ENCODE measurements around the gene NDUFB2. TPM values are rescaled to one million over a fixed set of nuclear protein-coding genes. Genes with fewer than 3 reads are reported as not detected.

The NDUFB2 gene
- 180 and 199 TPM in 2 replicates for total RNA-seq (2021)
- percentile 67 among the genes with signal in this experiment for Bru-seq, nascent RNA
- percentile 65 among the genes with signal in this experiment for BruChase-seq, experiment 1, labeled RNA remaining after a 2-hour chase
- percentile 58 among the genes with signal in this experiment for BruChase-seq, experiment 2, labeled RNA remaining after a 6-hour chase
- long read RNA-seq, transcript NDUFB2-201 (4 exons, 504 nt) = major isoform, 361 of 385 reads
- long read RNA-seq, partial matches to known transcripts = 0 of 385 reads
- long read RNA-seq, other reads (novel, unspliced or antisense) = 18 of 385 reads

GRCh38 chr7:140696680-140697446, at the start of gene NDUFB2:
NDUFB2 (plus strand) TSS chr7:140696708; CDS start chr7:140696745, 37 bp downstream.
- H3F3A ChIP-seq (ENCODE audit: insufficient read depth, low read depth) = peaks cover 4% of the 10 kb centered on the region; the same call in 1 of the 2 replicates
- peaks cover 8% of the 10 kb centered on the region; the same call in 1 of the 2 replicates for H4K20me1 ChIP-seq (ENCODE audit: insufficient read depth)
- H3K27ac ChIP-seq = peak within 1 kb of the TSS; percentile 53
- no peaks in the 10 kb centered on the region for H3K27me3 ChIP-seq (ENCODE audit: insufficient read depth, low read depth)
- peak within 1 kb of the TSS; percentile 90 for H3K4me2 ChIP-seq
- intact Hi-C loops (cut with micrococcal nuclease; ENCODE audit: unreplicated experiment) = loop anchor here (1.0 to 2.0 kb wide), 2 partner anchors 24 to 179 kb away; partner anchors contain the start of gene ADCK2
- CTCF ChIA-PET = interaction anchor here (0.6 to 0.7 kb wide), 3 partner anchors 28 to 179 kb away, joined by 4 to 13 read pairs (median 9); no protein-coding TSS in a partner anchor
- TF ChIP-seq EZH2 (IDR thresholded peaks at IDR 0.05; ENCODE audit: low read depth) (no peak), CTCF (conservative IDR thresholded peaks at IDR 0.05) (no peak)
- 0 out of 2 replicates have a peak, but pooled peaks cover 6% of the 10 kb centered on the region for H3K36me3 ChIP-seq (ENCODE audit: low read depth)
- H3K4me1 ChIP-seq (replicated peaks; ENCODE audit: insufficient read depth) = peaks cover 15% of the 10 kb centered on the region
- POLR2A ChIA-PET (ENCODE audit: unreplicated experiment) = interaction anchor here (0.6 kb wide), 1 partner anchor 947 kb away, joined by 24 read pairs; no protein-coding TSS in a partner anchor
- DNase-seq = peak; percentile 60 to 91
- H3K79me2 ChIP-seq (ENCODE audit: low read depth) = peaks cover 48% of the 10 kb centered on the region
- H3K4me3 ChIP-seq = peak within 1 kb of the TSS; percentile 96
- H2AFZ ChIP-seq = peak within 1 kb of the TSS; percentile 94
- no peaks in the 10 kb centered on the region for H3K9me3 ChIP-seq (ENCODE audit: insufficient read depth, low read depth)
- H3K9me2 ChIP-seq (ENCODE audit: insufficient read depth) = no peaks in the 10 kb centered on the region
- no TSS peak for BruUV-seq (replicated peaks)

- H3K36me3 ChIP-seq (ENCODE audit: low read depth) = no peaks in the 10 kb centered on the region
- no peak for DNase-seq
- BruUV-seq (replicated peaks) = no TSS peak
- H3K79me2 ChIP-seq (ENCODE audit: low read depth) = no peaks in the 10 kb centered on the region
- peaks cover 32% of the 10 kb centered on the region for H3K4me1 ChIP-seq (replicated peaks; ENCODE audit: insufficient read depth)
- TF ChIP-seq CTCF (conservative IDR thresholded peaks at IDR 0.05) (peak; percentile 55), EZH2 (IDR thresholded peaks at IDR 0.05; ENCODE audit: low read depth) (no peak)
- no peak overlapping the region for H3K4me2 ChIP-seq
- no peak overlapping the region for H3K4me3 ChIP-seq
- no peaks in the 10 kb centered on the region for H3K9me3 ChIP-seq (ENCODE audit: insufficient read depth, low read depth)
- H3F3A ChIP-seq (ENCODE audit: insufficient read depth, low read depth) = peaks cover 23% of the 10 kb centered on the region; the same call in 1 of the 2 replicates
- H3K27ac ChIP-seq = no peak overlapping the region
- H3K9me2 ChIP-seq (ENCODE audit: insufficient read depth) = no peaks in the 10 kb centered on the region
- H2AFZ ChIP-seq = no peak overlapping the region
- no peaks in the 10 kb centered on the region for H3K27me3 ChIP-seq (ENCODE audit: insufficient read depth, low read depth)
- CTCF ChIA-PET = interaction anchor here (1.1 kb wide), 1 partner anchor 129 kb away, joined by 3 read pairs; no protein-coding TSS in a partner anchor
- intact Hi-C loops (cut with micrococcal nuclease; ENCODE audit: unreplicated experiment) = no loop called here
- no peaks in the 10 kb centered on the region for H4K20me1 ChIP-seq (ENCODE audit: insufficient read depth)
- POLR2A ChIA-PET (ENCODE audit: unreplicated experiment) = no interaction called here
Observed at GRCh38 chr7:140646931-140647647, 49.4 kb upstream of the NDUFB2 start.

All from PC-9 (cell line).